Fibroblast of mammary gland (primary cell): ENCODE results near the gene SYNGR2.
A peak's percentile ranks its signal among the peaks of the same experiment; 100 is the strongest.

Experiments used
- DNase-seq: peaks from one replicate; pipeline ENCODE4 v3.0.0-alpha.2; 2010; ENCODE audit warnings: low read depth
- H3K4me3 ChIP-seq: 2 replicates; pipeline ENCODE4 v1.5.1; 2011; ENCODE audit warnings: low read depth, mild to moderate bottlenecking, low read length, moderate library complexity; ENCODE audit not compliant: control insufficient read depth
- CTCF ChIP-seq: conservative IDR thresholded peaks from 2 replicates; pipeline ENCODE4 v1.5.1; 2011; ENCODE audit warnings: low read depth, low read length, inconsistent platforms; ENCODE audit not compliant: control insufficient read depth, insufficient read depth

Gene SYNGR2

GRCh38 chr17:78140169-78141051 is 28.0 kb upstream of the SYNGR2 start:
- DNase-seq = peak; percentile 73
- TF ChIP-seq CTCF = no peak
- H3K4me3 ChIP-seq = no peak overlapping the region

GRCh38 chr17:78141437-78142118 is 26.8 kb upstream of the SYNGR2 start:
- no peak overlapping the region for H3K4me3 ChIP-seq
- no peak for TF ChIP-seq CTCF
- DNase-seq = no peak

DNA sequence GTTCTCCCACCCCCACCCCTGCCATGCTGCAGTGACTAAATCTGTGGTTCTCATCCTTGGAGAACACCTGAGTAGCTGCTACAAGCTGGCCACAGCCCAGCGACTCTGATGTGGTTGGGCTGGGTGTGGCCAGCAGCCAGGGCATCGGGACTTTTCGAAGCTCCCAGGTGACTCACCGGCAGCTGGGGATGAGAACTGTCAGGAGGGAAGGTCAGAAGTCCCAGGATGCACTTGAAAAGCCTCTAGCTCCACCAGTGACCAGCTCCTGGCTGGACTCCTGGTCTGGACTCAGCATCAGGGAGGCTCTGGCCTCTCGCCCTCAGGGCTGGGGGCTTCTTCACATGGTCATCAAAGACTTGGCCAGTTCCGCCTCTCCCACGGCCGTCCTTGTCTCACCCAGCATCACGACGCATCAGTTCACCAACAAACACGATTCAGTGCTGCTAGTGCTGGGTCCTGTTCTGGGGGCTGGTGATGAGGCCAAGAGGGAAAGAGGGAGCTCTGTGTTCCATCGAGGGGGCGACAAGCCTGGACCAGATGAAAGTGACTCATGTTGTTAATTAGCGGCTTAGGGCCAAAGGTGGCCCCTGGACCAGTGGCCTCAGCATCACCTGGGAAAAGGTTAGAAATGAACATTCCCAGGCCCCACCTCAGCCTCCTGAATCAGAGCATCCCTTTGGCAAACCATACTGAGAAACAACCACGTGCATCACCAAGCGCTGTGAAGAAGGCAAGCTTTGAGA is 26.1 kb upstream of the SYNGR2 start:
- H3K4me3 ChIP-seq = no peak overlapping the region
- no peak for TF ChIP-seq CTCF
- DNase-seq = peak; percentile 78

DNA sequence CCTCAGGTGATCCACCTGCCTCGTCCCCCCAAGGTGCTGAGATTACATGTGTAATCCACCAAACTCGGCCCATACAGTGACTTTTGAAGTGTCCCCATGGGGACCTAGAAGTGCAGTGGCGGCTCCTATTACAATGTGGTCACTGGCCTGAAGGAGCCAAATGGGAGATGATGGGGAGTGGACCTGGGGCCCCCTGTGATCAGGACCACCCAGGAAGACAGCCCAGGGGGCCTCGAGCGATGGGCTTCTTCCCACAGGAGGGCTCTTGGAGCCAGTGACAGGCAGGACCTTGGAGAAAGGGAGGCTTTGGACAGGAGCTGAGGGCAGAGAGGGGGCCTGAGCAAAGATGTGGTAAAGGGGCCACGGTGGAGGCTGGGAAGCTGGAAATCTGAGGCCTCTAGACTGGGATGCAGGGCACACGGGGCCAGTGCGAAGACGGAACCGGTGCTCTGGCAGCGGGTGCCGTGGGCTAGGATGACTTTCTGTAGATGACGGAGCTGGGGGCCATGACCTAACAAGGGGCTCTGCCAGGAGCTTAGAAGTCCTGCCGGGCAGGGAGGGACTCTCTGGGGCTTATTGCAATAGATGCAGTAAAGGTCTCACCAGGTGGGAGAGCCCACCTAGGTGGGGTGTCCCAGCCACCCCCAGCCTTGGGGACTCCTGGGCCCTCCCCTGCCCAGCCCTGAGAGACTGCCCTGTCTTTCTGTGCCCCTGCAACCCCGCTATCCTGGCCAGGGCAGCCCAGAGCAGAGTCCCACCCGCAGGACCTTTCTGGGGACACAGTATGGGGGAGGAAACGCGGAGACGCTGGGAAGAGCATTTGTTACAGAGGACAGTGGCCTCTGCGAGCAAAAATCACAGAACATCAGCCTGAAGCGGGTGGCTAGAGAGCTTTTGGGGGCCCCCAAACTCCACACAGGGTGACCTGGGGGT is 24.9 kb upstream of the SYNGR2 start:
- no peak for TF ChIP-seq CTCF
- H3K4me3 ChIP-seq = no peak overlapping the region
- no peak for DNase-seq

DNA sequence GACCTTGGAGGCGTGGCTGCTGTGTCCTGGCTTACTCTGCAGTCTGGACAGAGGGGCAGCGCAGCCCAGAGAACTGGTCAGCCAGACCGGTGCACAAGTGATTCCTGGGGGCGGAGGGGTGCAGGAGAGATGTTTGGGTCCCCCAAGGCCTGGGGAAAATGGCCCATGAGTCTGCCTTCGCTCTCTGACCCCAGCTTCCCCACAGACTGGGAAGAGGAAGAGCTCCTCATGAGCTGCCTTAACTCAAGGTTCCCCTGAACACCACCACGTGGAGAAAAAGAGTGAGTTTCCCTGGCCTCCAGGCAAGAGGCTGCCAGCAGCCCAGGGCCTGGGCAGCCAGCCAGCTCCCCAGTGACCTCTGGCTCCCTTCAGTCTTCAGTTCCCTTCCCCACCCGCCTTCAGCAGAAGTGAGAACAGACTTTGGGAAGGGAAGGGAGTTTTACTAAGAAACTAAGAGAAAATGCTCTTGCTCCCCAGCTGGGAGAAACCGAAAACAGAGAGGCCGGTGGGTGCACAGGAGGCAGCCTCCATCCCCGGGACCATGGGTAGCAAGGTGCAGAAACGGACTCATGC is 24.1 kb upstream of the SYNGR2 start:
- H3K4me3 ChIP-seq = no peak overlapping the region
- TF ChIP-seq CTCF = no peak
- DNase-seq = peak; percentile 86
